GM19455 (cell line): ENCODE measurements around the gene PRH1.

ENCODE experiments used
- ATAC-seq: cut with Tn5 transposase; IDR thresholded peaks from one replicate; pipeline ENCODE4 v1.9.1; 2021; ENCODE audit not compliant: unreplicated experiment

PRH1 gene

GRCh38 chr12:10842862-10843261, 41.2 kb downstream of the PRH1 start:
- no peak for ATAC-seq

GRCh38 chr12:10838461-10838860, 45.6 kb downstream of the PRH1 start:
- no peak for ATAC-seq
